Stimulated activated CD4-positive, alpha-beta T cell treated with anti-CD3 and anti-CD28 coated beads, Interleukin-4, amount 100 ng/mL, for 24 hours (primary cell): ENCODE data around the gene TRIM9.
"Not testable (repeated sequence)": the region's sequence is repeated elsewhere in the genome, so short reads cannot be mapped to it uniquely, and the experiment has no call there.

Experiments
- DNase-seq: peaks from one replicate; pipeline ENCODE4 v3.0.0-alpha.2; 2020

The TRIM9 gene

DNA sequence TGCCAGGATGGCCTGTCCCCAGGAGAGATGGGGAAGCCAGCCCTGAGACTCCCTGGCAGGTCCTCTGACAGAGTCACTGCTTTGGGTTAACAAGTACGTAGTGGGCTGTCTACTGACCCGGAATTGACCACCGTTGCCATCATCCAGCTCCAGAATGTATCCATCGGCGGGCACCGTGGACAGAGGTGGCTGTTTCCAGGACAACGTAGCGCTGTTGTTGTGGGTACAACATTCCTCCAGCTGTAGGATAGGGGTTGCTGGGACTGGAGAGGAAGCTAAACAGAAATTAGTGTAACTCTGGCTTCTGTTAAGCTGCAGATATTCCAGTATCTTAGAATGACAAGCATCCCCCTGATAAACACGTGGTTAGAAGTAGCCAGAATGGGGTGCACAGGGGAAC is 94.3 kb downstream of the TRIM9 start:
- DNase-seq, result no peak

GRCh38 chr14:50999726-51000125 is 95.2 kb downstream of the TRIM9 start:
- no peak for DNase-seq

DNA sequence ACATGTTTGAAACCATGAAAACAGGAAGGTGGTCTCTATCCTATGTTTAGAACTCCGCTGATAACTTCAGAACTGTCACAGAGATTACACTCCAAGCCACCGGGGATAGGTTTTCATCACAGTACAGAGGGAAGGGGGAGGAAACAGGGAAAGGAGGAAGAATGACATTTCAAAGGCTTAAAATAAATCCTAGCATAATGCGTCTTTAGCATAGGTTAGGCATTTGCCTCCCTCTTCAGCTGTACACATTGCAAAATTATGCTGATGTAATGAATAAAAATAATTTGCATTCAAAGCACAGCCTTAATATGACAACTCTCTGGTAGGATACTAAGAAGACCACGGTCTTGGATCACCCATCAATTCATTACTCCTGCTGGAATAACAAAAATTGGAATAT is 96.3 kb downstream of the TRIM9 start:
- no peak for DNase-seq

GRCh38 chr14:50997712-50998111 is 97.2 kb downstream of the TRIM9 start:
- no peak for DNase-seq

DNA sequence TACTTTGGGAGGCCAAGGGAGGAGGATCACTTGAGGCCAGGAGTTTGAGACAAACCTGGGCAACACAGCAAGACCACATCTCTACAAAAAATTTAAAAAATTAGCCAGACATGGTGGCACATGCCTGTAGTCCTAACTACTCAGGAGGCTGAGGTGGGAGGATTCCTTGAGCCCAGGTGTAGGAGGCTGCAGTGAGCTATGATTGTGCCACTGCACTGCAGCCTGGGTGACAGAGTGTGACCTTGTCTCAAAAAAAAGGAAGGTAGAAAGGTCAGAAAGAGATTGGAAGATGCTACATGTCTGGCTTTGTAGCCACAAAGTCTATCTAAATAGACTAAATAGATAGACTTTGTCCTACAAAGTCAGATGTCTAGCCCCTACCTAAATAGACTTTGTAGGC is 100.7 kb downstream of the TRIM9 start:
- not testable (repeated sequence) for DNase-seq

- no peak for DNase-seq
Observed at GRCh38 chr14:50985859-50986331, 109.0 kb downstream of the TRIM9 start.

DNA sequence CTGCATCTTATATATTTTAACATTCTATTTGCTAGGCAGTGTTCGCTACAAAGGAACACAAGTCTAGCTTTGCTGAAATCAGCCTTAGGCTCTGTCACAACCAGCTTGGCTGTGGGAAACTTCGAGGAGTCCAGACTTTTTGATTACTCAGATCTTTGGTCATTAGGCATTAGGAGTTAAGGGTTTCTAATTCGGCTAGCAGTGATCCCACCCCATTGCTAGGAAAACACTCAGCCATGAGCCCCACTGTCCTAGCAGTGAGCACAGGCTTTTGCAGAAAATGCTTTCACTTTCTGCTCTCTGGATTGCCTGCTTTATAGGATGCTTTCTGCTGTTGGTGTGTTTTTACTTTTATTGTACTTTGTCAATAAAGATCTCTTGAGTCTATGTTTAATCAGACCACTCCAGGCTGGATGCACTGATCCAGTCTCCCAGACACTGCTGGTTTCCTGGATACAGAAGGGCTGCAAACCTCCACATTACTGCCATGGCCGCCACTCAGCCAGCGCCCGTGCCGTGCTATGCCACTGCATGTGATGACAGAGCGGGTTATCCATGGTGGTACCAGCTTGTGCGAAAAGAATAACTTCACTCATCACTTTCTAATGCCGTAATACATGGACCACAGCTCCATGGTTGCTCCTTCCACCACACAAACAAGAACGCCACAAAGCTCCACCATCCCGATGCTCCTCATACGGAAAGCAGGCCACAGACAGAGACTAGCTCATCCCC is 109.6 kb downstream of the TRIM9 start:
- DNase-seq, result no peak

DNA sequence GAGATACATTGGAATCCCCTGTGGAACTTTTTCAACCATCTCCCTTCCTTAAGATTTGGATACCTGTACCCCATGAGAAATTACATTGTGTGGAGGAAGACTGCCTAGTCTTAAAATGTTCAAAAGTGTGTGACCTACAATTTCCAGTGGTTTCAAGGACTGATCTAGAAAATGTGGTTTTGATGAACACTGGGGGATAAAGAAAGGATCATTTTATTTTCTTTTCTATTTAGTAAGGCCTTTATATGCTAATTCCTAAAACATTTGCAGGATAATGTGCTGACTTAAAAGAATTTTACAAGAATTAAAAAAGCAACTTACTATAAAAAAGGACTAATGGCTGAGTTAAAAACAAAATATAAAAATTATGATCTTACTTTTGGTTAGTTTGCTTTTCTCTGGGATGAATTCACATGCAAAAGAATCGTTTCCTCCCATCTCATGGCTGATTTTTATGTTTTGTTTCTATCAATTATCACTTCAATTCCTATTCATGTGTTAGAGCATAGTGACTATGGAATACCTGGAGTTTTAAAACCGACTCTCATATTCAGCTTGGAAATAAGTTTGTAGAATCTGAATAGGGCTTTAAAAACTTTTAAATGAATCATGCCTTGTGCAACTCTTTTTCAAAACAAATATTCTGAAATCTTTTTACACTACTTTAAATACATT is 110.7 kb downstream of the TRIM9 start:
- no peak for DNase-seq

DNA sequence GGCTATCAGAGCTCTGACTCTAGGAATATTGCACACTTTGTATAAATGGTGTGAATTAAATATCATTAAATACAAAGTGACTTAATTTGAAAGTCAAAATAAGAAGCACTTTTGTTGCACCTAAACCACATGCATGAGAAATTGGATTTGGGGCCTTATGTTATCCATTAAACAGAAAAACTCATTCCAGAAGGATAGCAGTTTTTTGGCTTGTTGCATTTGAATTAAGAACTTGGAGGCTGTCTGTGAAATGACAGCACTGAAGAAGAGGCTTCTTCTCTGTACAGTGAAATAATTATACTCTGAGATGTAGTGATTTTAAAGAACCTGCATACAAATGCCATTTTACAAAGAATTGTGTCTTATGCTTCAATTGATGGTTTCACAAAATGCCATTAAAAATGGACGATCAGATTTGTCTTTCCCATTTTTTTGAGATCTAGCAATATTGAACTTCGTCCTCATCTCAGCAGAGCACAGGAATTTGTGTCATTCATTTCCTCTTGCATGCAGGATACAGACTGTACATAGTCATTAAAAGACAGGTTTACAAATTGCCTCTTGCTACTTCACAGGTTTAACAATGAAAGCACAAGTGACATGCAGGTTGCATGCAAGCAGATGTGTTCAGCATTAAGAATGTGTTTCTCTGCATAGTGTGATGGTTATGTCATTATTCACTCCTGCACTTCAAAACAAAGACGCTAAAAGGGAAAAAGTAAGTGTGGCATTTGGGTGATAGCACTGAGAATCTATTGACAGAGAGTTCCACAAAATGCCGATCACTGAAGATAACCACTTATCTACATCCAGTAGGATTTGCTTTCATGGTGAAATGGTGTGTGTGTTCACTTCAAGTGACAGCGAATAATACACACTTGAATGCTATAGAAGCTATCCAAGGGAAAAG is 114.7 kb downstream of the TRIM9 start:
- DNase-seq, result no peak

GRCh38 chr14:50978888-50979287 is 116.0 kb downstream of the TRIM9 start:
- DNase-seq, result no peak

DNA sequence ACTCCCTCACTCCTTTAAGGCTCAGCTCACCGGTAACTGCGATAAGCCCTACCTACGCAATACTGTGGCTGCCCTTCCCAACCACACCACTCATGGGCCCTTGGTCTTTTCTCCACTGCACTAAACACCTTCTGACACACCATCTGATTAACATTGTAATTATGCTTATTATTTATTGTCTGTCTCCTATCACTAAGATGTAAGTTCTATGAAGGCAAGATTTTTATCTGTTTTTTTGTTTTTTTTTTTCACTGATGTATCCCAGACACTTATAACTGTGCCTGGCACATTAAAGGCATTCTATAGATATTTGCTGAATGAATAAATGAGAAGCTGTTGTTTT is 116.4 kb downstream of the TRIM9 start:
- no peak for DNase-seq

- DNase-seq, result no peak
Observed at GRCh38 chr14:50977863-50978528, 116.9 kb downstream of the TRIM9 start.

GRCh38 chr14:50974118-50974517 is 120.8 kb downstream of the TRIM9 start:
- no peak for DNase-seq

DNA sequence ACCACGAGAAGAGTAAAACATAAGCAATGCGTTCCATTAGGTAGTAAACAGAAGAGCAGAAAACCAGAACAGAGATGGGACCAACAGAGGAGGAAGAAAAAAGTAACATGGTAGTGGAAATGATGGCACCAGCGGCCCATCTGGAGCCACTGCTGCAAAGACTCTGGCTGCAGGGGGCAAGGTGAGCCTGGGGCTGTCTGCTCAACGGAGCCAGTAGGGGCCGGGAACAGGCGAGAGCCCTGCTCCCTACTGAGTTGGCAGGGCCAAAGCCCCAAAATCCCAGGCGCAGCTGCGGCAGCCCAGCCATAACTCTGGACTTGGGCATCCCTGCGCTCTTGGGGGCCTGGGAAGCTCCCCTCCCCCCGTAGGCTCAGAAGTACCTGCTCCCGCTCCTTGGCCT is 122.2 kb downstream of the TRIM9 start:
- no peak for DNase-seq

DNA sequence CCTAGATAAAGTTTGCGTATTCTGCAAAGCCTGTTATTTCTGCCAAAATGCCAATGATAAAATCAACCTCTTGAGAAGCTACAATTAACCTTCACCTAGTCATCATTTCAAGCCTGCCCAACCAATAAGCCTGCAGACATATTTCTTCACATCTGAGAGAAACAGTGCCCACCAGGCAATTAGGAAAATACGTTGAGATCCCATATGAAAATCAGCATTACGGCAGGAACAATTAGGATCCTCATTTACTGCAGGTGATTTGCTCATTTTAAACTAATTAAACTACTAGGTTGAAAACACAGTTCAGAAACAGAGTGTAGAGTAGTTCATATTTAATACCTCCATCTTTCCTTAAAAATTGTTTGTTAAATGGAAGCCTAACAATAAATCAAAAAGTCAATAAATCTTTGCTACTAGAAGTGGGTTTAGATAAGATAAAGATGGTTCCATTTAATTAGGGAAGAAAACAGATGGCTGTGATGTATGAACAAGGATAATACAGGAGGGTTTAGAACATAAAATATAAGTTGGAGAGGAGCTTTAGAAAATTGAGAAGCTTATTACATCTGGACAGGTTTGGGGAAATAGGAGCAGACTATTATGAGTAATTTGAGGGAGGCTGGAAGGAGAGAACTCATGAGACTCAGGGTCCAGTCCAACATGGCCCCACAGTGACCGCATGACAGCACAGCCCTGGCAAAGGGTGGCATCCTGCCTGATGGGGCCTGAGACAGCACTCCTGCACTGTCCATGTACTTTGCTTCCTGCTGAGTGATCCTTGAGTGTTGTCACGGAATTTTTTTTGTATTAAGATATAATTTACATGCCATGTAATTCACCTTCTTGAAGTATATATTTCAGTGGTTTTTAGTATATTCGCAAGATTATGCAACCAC is 123.8 kb downstream of the TRIM9 start:
- DNase-seq, result no peak

DNA sequence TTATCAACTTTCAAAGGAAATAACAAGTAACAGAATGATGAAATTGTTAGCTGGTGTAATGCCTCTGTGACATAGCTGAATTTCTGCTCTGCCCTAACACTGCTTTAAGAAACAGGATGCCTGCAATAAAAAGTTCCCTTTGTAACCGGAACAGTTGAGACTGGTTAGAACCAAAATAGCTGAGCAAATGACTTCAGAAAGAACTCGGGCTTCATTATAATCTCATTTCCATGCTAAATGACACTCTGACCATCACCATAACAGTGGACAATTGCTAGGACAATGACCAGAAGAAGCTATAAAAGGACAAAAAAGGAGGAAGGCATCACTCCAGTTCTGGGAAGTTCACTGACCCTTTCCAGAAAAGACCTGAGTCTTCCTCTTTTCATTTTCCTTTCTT is 127.1 kb downstream of the TRIM9 start:
- no peak for DNase-seq

- DNase-seq, result no peak
Observed at GRCh38 chr14:50967103-50967502, 127.8 kb downstream of the TRIM9 start.

- no peak for DNase-seq
Observed at GRCh38 chr14:50964683-50965390, 130.1 kb downstream of the TRIM9 start.

- no peak for DNase-seq
Observed at GRCh38 chr14:50963919-50964318, 131.0 kb downstream of the TRIM9 start.

GRCh38 chr14:50961605-50962221 is 133.2 kb downstream of the TRIM9 start:
- DNase-seq, result no peak

DNA sequence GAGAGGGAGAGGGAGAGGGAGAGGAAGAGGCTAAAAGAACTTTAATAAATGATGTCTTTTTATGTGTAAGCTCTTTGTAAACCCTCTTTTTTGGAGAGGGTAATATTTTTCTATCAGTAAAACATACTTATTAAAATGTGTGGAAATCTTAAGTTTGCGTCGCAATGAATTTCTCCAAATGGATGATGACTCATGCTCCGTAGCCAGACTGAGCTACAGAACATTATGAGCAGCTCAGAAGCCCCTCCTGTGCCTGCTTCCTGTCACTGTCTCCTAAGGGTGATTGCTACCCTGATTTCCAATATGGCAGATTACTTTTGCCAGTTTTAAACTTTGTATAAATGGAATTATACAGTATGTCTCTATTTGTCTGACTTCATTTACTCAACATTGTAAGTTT is 137.6 kb downstream of the TRIM9 start:
- DNase-seq, result no peak
